Measurements from ENCODE around the gene RAPH1. TPM values are rescaled to one million over a fixed set of nuclear protein-coding genes. Genes with fewer than 3 reads are reported as not detected.

The RAPH1 gene
- total and polyA plus RNA-seq, 11 donors, result 3.6 to 30.4 (median 16.2) TPM

GRCh38 chr2:203427061-203427460, 108.0 kb downstream of the RAPH1 start:
- no peak overlapping the region for H3K4me3 ChIP-seq
- DNase-seq (no peak), ATAC-seq (peak in 1 of 4 donors; percentile 26)
- H3K27ac ChIP-seq, result no peak overlapping the region
- peaks cover 0 to 80% (median 35%) of the 10 kb centered on the region in 9 donors for H3K36me3 ChIP-seq
- intact Hi-C loops (cut with DNase I), result no loop called here
- TF ChIP-seq CTCF (IDR thresholded peaks at IDR 0.05) (no peak), POLR2A (IDR thresholded peaks at IDR 0.05) (no peak)
- WGBS, 4 donors, result 73 to 76% (median 74%) methylated on average over 2 of the region's 2 CpGs
- H3K27me3 ChIP-seq, result no peaks in the 10 kb centered on the region
- peaks cover 0 to 5% (median 0%) of the 10 kb centered on the region in 12 donors for H3K4me1 ChIP-seq
- H3K9me3 ChIP-seq, result no peaks in the 10 kb centered on the region

- H3K36me3 ChIP-seq, result peaks cover 2 to 70% (median 39%) of the 10 kb centered on the region in 9 donors
- no peak for ATAC-seq
- 73 to 87% (median 83%) methylated on average over 8 of the region's 8 CpGs for WGBS, 4 donors
- peaks cover 0 to 12% (median 2%) of the 10 kb centered on the region in 12 donors for H3K4me1 ChIP-seq
- no peak overlapping the region for H3K27ac ChIP-seq
- intact Hi-C loops (cut with DNase I), result no loop called here
- no peaks in the 10 kb centered on the region for H3K27me3 ChIP-seq
- TF ChIP-seq CTCF (IDR thresholded peaks at IDR 0.05) (no peak), POLR2A (IDR thresholded peaks at IDR 0.05) (no peak)
- H3K4me3 ChIP-seq, result no peak overlapping the region
- no peak for DNase-seq
- H3K9me3 ChIP-seq, result peaks cover 0 to 8% (median 0%) of the 10 kb centered on the region in 12 donors
These were observed 116.8 kb downstream of the RAPH1 start for GRCh38 chr2:203418271-203418670.

GRCh38 chr2:203413796-203414195, 121.3 kb downstream of the RAPH1 start:
- H3K27ac ChIP-seq, result no peak overlapping the region
- H3K4me1 ChIP-seq, result peaks cover 0 to 28% (median 15%) of the 10 kb centered on the region in 12 donors
- H3K9me3 ChIP-seq, result peaks cover 0 to 5% (median 0%) of the 10 kb centered on the region in 12 donors
- H3K4me3 ChIP-seq, result no peak overlapping the region
- peaks cover 2 to 64% (median 32%) of the 10 kb centered on the region in 9 donors for H3K36me3 ChIP-seq
- intact Hi-C loops (cut with DNase I), result no loop called here
- TF ChIP-seq POLR2A (IDR thresholded peaks at IDR 0.05) (no peak), CTCF (IDR thresholded peaks at IDR 0.05) (no peak)
- DNase-seq (peak in 1 of 5 donors; percentile 36), ATAC-seq (peak in 1 of 4 donors; percentile 20)
- no peaks in the 10 kb centered on the region for H3K27me3 ChIP-seq

- Histone ChIP-seq H3K27ac (peak overlapping the region in 8 of 12 donors; percentile 11 to 63 (median 41)), H3K36me3 (peaks cover 0 to 62% (median 23%) of the 10 kb centered on the region in 9 donors), H3K4me1 (peaks cover 0 to 28% (median 15%) of the 10 kb centered on the region in 12 donors), H3K27me3 (no peaks in the 10 kb centered on the region), H3K9me3 (no peaks in the 10 kb centered on the region), H3K4me3 (no peak overlapping the region)
- 41 to 54% (median 48%) methylated on average over 7 of the region's 7 CpGs for WGBS, 4 donors
- ATAC-seq (peak; percentile 96 to 98 (median 97)), DNase-seq (peak in 3 of 5 donors; percentile 42 to 73 (median 59))
- TF ChIP-seq POLR2A (IDR thresholded peaks at IDR 0.05), result no peak
- TF ChIP-seq CTCF (IDR thresholded peaks at IDR 0.05), result no peak
- intact Hi-C loops (cut with DNase I), result no loop called here
These were observed 122.4 kb downstream of the RAPH1 start for GRCh38 chr2:203412546-203413331.
